ENCODE data around the gene SLC25A20. TPM values are rescaled to one million over a fixed set of nuclear protein-coding genes. Genes with fewer than 3 reads are reported as not detected.

Gene SLC25A20
- total and polyA plus RNA-seq, 4 donors = 36.9 to 223 (median 86.5) TPM

- TF ChIP-seq GABPA (IDR thresholded peaks at IDR 0.05 in 1 of 2, conservative IDR thresholded peaks at IDR 0.05 in 1 of 2) = no peak
- no peak for TF ChIP-seq SP1 (IDR thresholded peaks at IDR 0.05)
Measured at GRCh38 chr3:48929358-48930035, 30.8 kb upstream of the SLC25A20 start (continued).

GRCh38 chr3:48928679-48929078 lies 30.0 kb upstream of the SLC25A20 start:
- peaks cover 5 to 30% (median 24%) of the 10 kb centered on the region in 4 donors for H3K4me1 ChIP-seq (ENCODE audit: control insufficient read depth in 4 of 4, insufficient read depth in 4 of 4, low read length in 3 of 4)
- H3K9me3 ChIP-seq (ENCODE audit: control insufficient read depth in 4 of 4, low read length in 3 of 4) = no peaks in the 10 kb centered on the region
- no peak overlapping the region for H3K27ac ChIP-seq (ENCODE audit: low read depth in 1 of 2, low read length in 2 of 2)
- H3K36me3 ChIP-seq (ENCODE audit: control insufficient read depth in 4 of 4, insufficient read depth in 3 of 4, low read depth in 1 of 4, low read length in 3 of 4) = peaks cover 0 to 17% (median 10%) of the 10 kb centered on the region in 4 donors
- no peak for DNase-seq (ENCODE audit: low spot score)
- no peak overlapping the region for H3K9ac ChIP-seq (ENCODE audit: low read depth in 1 of 2, low read length in 2 of 2)
- no peak for TF ChIP-seq YY1 (IDR thresholded peaks at IDR 0.05)
- no peak for TF ChIP-seq FOXA1 (IDR thresholded peaks at IDR 0.05)
- TF ChIP-seq TAF1 (conservative IDR thresholded peaks at IDR 0.05) = no peak
- TF ChIP-seq HNF4A (conservative IDR thresholded peaks at IDR 0.05) = no peak
- TF ChIP-seq SP1 (IDR thresholded peaks at IDR 0.05) = no peak
- TF ChIP-seq RXRA (IDR thresholded peaks at IDR 0.05) = no peak
- TF ChIP-seq EGR1 (IDR thresholded peaks at IDR 0.05; ENCODE audit: low read depth in 2 of 2) = no peak
- no peak for TF ChIP-seq ZBTB33 (IDR thresholded peaks at IDR 0.05)
- TF ChIP-seq CTCF (IDR thresholded peaks at IDR 0.05; ENCODE audit: low read depth, low read length, missing input control) = no peak
- TF ChIP-seq MAX (IDR thresholded peaks at IDR 0.05) = no peak
- TF ChIP-seq FOXA2 (IDR thresholded peaks at IDR 0.05) = no peak
- no peak for TF ChIP-seq NR2F2 (IDR thresholded peaks at IDR 0.05)
- no peak for TF ChIP-seq HNF4G (IDR thresholded peaks at IDR 0.05)
- no peak for TF ChIP-seq REST (IDR thresholded peaks at IDR 0.05)
- no peak for TF ChIP-seq RAD21 (IDR thresholded peaks at IDR 0.05)
- no peak for TF ChIP-seq ATF3 (IDR thresholded peaks at IDR 0.05)
- no peak overlapping the region for H3K4me3 ChIP-seq (ENCODE audit: low read depth in 1 of 3, low read length in 3 of 3)
- WGBS = 74% methylated on average over 1 of the region's 1 CpG
- H3K27me3 ChIP-seq (ENCODE audit: control insufficient read depth in 4 of 4, insufficient read depth in 4 of 4, low read length in 3 of 4) = no peaks in the 10 kb centered on the region
